Natural killer cell (primary cell): ENCODE results near the gene MYL10. TPM values are rescaled to one million over a fixed set of nuclear protein-coding genes. Genes with fewer than 3 reads are reported as not detected.

Experiments
- ATAC-seq, 3 donors: fragments of 150-1000 bp in 2 of 3; fragments of 200-7000 bp in 1 of 3; cut with Tn5 transposase; 1 replicate in 1 of 3; 2 replicates in 2 of 3; pipeline ENCODE4 v1.10.0; 2021; ENCODE audit warnings: mild to moderate bottlenecking in 2 of 3, moderate library complexity in 2 of 3
- DNase-seq, 2 donors: peaks; one replicate each; pipeline versions ENCODE4 v3.0.0 to v3.0.0-alpha.2; 2013 to 2021; ENCODE audit warnings: mixed read lengths in 1 of 2
- H3K27ac ChIP-seq: one replicate; pipeline ENCODE4 v1.5.1; 2013; ENCODE audit warnings: mild to moderate bottlenecking, low read length
- H3K27me3 ChIP-seq: one replicate; pipeline ENCODE4 v1.6.1; 2013; ENCODE audit warnings: low read length; ENCODE audit not compliant: control insufficient read depth, insufficient read depth
- H3K36me3 ChIP-seq: one replicate; pipeline ENCODE4 v1.6.1; 2013; ENCODE audit warnings: low read length; ENCODE audit not compliant: control insufficient read depth, insufficient read depth
- H3K4me1 ChIP-seq: one replicate; pipeline ENCODE4 v1.6.1; 2013; ENCODE audit warnings: low read length; ENCODE audit not compliant: control insufficient read depth, insufficient read depth
- H3K4me3 ChIP-seq: one replicate; pipeline ENCODE4 v1.5.1; 2013; ENCODE audit warnings: low read length
- H3K9me3 ChIP-seq: one replicate; pipeline ENCODE4 v1.6.1; 2013; ENCODE audit warnings: low read length; ENCODE audit not compliant: control insufficient read depth, insufficient read depth
- H3K27ac Mint-ChIP-seq, 2 donors: one replicate each; pipeline ENCODE4 v1.8.0; 2022; ENCODE audit warnings: mild to moderate bottlenecking in 2 of 2, mixed read lengths in 2 of 2, moderate library complexity in 1 of 2
- H3K27me3 Mint-ChIP-seq, 2 donors: one replicate each; pipeline ENCODE4 v1.8.0; 2022; ENCODE audit warnings: low read depth in 2 of 2, mixed read lengths in 2 of 2
- H3K36me3 Mint-ChIP-seq: one replicate; pipeline ENCODE4 v1.8.0; 2022; ENCODE audit warnings: mixed read lengths
- H3K4me1 Mint-ChIP-seq, 2 donors: one replicate each; pipeline ENCODE4 v1.8.0; 2022; ENCODE audit warnings: mixed read lengths in 2 of 2
- H3K4me3 Mint-ChIP-seq: one replicate; pipeline ENCODE4 v1.8.0; 2022; ENCODE audit warnings: mild to moderate bottlenecking, moderate library complexity, mixed read lengths
- H3K9me3 Mint-ChIP-seq, 2 donors: one replicate each; pipeline ENCODE4 v1.8.0; 2022; ENCODE audit warnings: mixed read lengths in 2 of 2
- WGBS: methylation state at CpG from one replicate; pipeline ENCODE4 v1.1.7; 2013; ENCODE audit warnings: missing lambda C conversion rate; ENCODE audit not compliant: insufficient coverage; 5-methylcytosine and 5-hydroxymethylcytosine counted together
- intact Hi-C: fragments of 100-400 bp; cut with micrococcal nuclease; formaldehyde crosslinking; loops from one replicate; pipeline ENCODE4 v1.14.2; 2022
- total RNA-seq, 4 donors: library from RNA; stranded (reverse); fragments of 120-200 nt in 1 of 4; gene quantifications; one replicate each; pipeline versions ENCODE4 v1.2.3 to v1.2.4, GENCODE V29; 2013 to 2022
- TF ChIP-seq, protein P1 (sequence below): fragments of 200-600 bp; IDR thresholded peaks from one replicate; pipeline ENCODE4 v1.8.0; 2022; ENCODE audit warnings: antibody characterized with exemption

MYL10 gene
- total RNA-seq, 3 donors from 2014 or later (not counting 1 experiment from before 2014, with no cell fraction given), result not detected

DNA sequence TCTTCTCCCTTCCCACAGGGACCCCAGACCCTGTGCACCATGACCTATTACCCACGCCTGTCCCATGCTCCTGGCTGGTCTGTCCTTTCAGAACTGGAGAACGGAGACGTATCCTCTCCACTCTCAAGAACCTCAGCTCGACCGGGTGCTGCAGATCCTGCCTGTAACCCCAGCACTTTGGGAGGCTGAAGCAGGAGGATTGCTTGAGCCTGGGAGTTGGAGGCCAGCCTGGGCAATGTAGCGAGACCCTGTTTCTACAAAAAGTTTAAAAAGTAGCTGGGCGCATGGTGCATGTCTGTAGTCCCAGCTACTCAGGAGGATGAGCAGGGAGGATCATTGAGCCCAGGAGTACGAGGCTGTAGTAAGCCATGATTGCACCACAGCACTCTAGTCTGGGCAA, 37.2 kb upstream of the MYL10 start:
- Mint-ChIP-seq H3K27me3 (peaks cover 0 to 7% of the 10 kb centered on the region in 2 donors), H3K36me3 (no peaks in the 10 kb centered on the region), H3K4me1 (no peaks in the 10 kb centered on the region), H3K9me3 (no peaks in the 10 kb centered on the region), H3K4me3 (no peak overlapping the region), H3K27ac (no peak overlapping the region)
- Histone ChIP-seq H3K27ac (no peak overlapping the region), H3K36me3 (no peaks in the 10 kb centered on the region), H3K4me3 (no peak overlapping the region), H3K9me3 (no peaks in the 10 kb centered on the region), H3K27me3 (no peaks in the 10 kb centered on the region), H3K4me1 (no peaks in the 10 kb centered on the region)
- TF ChIP-seq, protein P1, sequence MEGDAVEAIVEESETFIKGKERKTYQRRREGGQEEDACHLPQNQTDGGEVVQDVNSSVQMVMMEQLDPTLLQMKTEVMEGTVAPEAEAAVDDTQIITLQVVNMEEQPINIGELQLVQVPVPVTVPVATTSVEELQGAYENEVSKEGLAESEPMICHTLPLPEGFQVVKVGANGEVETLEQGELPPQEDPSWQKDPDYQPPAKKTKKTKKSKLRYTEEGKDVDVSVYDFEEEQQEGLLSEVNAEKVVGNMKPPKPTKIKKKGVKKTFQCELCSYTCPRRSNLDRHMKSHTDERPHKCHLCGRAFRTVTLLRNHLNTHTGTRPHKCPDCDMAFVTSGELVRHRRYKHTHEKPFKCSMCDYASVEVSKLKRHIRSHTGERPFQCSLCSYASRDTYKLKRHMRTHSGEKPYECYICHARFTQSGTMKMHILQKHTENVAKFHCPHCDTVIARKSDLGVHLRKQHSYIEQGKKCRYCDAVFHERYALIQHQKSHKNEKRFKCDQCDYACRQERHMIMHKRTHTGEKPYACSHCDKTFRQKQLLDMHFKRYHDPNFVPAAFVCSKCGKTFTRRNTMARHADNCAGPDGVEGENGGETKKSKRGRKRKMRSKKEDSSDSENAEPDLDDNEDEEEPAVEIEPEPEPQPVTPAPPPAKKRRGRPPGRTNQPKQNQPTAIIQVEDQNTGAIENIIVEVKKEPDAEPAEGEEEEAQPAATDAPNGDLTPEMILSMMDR, result no peak
- DNase-seq, result no peak
- 86% methylated on average over 8 of the region's 8 CpGs for WGBS
- intact Hi-C loops, result no loop called here
- no peak for ATAC-seq

DNA sequence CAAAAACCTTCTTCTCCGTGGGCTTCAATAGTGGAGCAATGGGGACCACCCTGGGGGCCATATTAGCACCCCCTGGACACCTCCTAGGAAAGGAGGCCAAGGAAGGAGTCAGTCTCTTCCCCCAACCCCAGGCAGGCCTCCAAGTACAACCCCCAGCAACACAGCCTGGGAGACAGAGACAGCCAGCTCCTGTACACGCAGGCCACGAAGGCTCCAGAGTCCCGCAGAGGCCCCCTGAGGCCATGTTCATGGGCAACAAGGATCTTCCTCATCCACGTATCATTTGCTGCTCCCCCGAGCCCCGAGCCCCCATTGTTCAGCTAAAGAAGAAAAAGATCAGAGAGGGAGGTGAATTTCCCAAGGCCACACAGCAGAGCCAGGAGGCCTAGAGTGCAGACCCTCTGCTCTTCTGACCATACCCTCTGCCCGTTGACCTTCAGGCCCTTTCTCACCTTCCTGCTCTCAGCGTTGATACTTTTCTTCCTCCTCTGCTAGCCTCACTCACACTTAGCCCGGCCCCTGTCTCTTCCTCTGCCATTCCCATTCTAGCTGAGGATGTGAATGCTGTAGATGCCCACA, 35.9 kb upstream of the MYL10 start:
- peaks cover 0 to 7% of the 10 kb centered on the region in 2 donors for H3K27me3 Mint-ChIP-seq
- 95% methylated on average over 9 of the region's 10 CpGs for WGBS
- Histone ChIP-seq H3K4me3 (no peak overlapping the region), H3K9me3 (no peaks in the 10 kb centered on the region), H3K27ac (no peak overlapping the region), H3K36me3 (no peaks in the 10 kb centered on the region), H3K4me1 (no peaks in the 10 kb centered on the region), H3K27me3 (no peaks in the 10 kb centered on the region)
- intact Hi-C loops, result no loop called here
- no peaks in the 10 kb centered on the region for H3K36me3 Mint-ChIP-seq
- DNase-seq (no peak), ATAC-seq (no peak)
- no peak overlapping the region for H3K4me3 Mint-ChIP-seq
- H3K27ac Mint-ChIP-seq, result no peak overlapping the region
- TF ChIP-seq, protein P1, result no peak
- no peaks in the 10 kb centered on the region for H3K4me1 Mint-ChIP-seq
- no peaks in the 10 kb centered on the region for H3K9me3 Mint-ChIP-seq

DNA sequence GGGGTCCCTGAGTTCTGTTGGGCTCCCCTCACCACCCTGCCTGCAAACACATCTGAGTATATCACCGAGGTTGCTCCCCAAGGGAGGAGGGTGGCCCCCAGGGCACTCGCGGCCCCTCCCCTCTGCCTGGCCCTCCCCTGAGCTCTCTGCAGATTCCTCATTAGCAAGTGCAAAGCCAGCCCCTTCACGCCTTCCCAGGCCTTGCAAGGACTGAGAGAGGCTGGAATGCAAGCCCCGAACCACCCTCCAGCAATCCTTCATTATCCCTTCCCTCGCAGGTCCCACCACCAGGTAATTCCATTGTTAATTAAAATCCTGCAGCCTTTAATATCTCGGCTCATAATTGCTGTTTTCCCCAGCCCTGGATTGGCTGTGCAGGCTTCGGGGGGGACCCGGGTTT, 35.3 kb upstream of the MYL10 start:
- Mint-ChIP-seq H3K27ac (no peak overlapping the region), H3K36me3 (no peaks in the 10 kb centered on the region), H3K4me3 (no peak overlapping the region), H3K4me1 (no peaks in the 10 kb centered on the region), H3K27me3 (peaks cover 0 to 7% of the 10 kb centered on the region in 2 donors), H3K9me3 (no peaks in the 10 kb centered on the region)
- DNase-seq, result no peak
- H3K4me1 ChIP-seq, result no peaks in the 10 kb centered on the region
- intact Hi-C loops, result no loop called here
- H3K4me3 ChIP-seq, result no peak overlapping the region
- no peak overlapping the region for H3K27ac ChIP-seq
- no peaks in the 10 kb centered on the region for H3K27me3 ChIP-seq
- no peaks in the 10 kb centered on the region for H3K36me3 ChIP-seq
- WGBS, result 81% methylated on average over 9 of the region's 9 CpGs
- H3K9me3 ChIP-seq, result no peaks in the 10 kb centered on the region
- TF ChIP-seq, protein P1, result no peak
- no peak for ATAC-seq

DNA sequence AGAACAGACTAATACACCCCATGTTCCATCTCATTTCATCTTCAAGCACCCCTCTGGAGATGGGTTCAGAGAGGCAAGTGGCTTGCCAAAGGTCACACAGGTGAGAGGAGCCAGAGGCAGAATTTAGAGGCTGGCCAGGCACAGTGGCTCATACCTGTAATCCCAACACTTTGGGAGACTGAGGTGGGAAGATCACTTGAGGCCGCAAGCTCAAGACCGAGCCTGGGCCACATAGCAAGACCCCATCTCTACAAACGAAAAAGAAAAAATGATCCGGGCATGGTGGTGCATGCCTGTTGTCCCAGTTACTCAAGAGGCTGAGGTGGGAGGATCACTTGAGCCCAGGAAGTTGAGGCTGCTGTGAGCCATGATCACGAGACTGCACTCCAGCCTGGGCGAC, 34.7 kb upstream of the MYL10 start:
- no peak overlapping the region for H3K27ac Mint-ChIP-seq

More for the DNA sequence above, 34.7 kb upstream of the MYL10 start:
- TF ChIP-seq, protein P1, result no peak
- Mint-ChIP-seq H3K9me3 (no peaks in the 10 kb centered on the region), H3K36me3 (no peaks in the 10 kb centered on the region), H3K27me3 (peaks cover 6 to 7% of the 10 kb centered on the region in 2 donors), H3K4me1 (no peaks in the 10 kb centered on the region), H3K4me3 (no peak overlapping the region)
- no peaks in the 10 kb centered on the region for H3K36me3 ChIP-seq
- no peak overlapping the region for H3K27ac ChIP-seq
- H3K27me3 ChIP-seq, result no peaks in the 10 kb centered on the region
- ATAC-seq, result no peak
- 91% methylated on average over 5 of the region's 6 CpGs for WGBS
- no peak overlapping the region for H3K4me3 ChIP-seq
- H3K9me3 ChIP-seq, result no peaks in the 10 kb centered on the region
- intact Hi-C loops, result no loop called here
- no peaks in the 10 kb centered on the region for H3K4me1 ChIP-seq
- no peak for DNase-seq
